HFF-Myc (cell line): Measurements from ENCODE around the gene PHLPP1.

Experiments used
- DNase-seq: peaks from one replicate; pipeline ENCODE4 v3.0.0-alpha.2; 2011; ENCODE audit warnings: low read depth; ENCODE audit errors: extremely low read depth
- H3K4me3 ChIP-seq: replicated peaks from 2 replicates; pipeline ENCODE4 v1.5.1; 2011; ENCODE audit warnings: low read depth, mild to moderate bottlenecking, control low read depth, low read length
- TF ChIP-seq, protein P1 (sequence below): IDR thresholded peaks from 2 replicates; pipeline ENCODE4 v1.5.1; 2012; ENCODE audit warnings: mild to moderate bottlenecking, low read depth, low read length, control low read depth; ENCODE audit errors: missing control alignments

PHLPP1 gene

DNA sequence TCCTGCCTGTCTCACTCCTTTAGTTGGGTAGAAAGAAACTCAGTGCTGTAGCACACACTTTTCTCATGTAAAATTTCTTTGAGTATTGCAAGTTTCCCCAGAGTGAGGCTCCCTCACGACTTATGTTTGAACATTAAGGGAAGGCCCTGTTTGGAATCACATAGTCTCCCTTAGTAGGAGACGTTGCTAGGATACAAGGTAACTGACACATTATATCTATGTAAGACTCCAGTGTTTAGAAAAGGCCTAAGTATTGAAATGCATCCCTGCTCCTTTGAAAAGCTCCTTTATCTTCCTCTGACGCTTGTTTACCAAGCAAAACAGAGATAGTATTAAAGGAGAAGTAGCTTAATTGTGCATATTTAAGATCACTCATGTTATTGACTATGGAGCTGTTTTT is 248.2 kb downstream of the PHLPP1 start:
- TF ChIP-seq, protein P1, sequence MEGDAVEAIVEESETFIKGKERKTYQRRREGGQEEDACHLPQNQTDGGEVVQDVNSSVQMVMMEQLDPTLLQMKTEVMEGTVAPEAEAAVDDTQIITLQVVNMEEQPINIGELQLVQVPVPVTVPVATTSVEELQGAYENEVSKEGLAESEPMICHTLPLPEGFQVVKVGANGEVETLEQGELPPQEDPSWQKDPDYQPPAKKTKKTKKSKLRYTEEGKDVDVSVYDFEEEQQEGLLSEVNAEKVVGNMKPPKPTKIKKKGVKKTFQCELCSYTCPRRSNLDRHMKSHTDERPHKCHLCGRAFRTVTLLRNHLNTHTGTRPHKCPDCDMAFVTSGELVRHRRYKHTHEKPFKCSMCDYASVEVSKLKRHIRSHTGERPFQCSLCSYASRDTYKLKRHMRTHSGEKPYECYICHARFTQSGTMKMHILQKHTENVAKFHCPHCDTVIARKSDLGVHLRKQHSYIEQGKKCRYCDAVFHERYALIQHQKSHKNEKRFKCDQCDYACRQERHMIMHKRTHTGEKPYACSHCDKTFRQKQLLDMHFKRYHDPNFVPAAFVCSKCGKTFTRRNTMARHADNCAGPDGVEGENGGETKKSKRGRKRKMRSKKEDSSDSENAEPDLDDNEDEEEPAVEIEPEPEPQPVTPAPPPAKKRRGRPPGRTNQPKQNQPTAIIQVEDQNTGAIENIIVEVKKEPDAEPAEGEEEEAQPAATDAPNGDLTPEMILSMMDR, result no peak
- DNase-seq, result no peak
- no peak overlapping the region for H3K4me3 ChIP-seq

DNA sequence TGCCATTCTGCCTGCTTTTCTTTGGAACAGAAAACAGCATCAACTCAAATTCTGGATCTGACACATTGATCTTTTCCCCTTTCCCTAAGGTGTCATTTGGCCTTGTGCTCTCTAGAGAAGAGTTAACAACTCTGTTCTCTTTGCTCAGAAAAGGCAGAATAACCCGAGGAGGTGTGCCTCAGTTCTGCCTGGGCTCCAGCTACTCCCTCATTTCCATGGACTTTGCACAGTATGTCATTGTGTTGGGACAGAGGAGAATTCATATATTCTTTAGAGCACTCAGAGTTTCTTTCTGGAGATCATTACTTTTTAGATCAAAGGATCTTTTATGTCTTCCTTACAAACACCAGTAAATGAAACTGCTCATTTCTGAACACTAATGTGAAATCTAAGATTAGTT is 249.1 kb downstream of the PHLPP1 start:
- TF ChIP-seq, protein P1, result no peak
- no peak for DNase-seq
- H3K4me3 ChIP-seq, result no peak overlapping the region

DNA sequence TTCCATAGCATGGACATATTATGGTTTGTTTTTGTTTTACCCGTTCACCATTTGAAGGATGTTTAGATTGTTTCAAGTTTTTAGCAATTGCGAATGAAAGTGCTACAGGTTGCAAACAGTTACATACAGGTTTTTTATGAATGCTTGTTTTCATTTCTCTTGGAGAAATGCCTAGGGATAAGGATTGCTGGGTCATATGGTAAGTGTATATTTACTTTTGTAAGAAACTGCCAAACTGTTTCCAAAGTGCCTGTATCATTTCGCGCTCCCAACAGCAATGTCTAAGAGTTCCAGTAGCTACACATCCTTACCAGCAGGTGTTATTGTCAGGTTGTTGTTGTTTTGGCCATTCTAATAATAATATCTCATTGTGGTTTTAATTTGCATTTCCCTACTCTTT is 251.7 kb downstream of the PHLPP1 start:
- no peak for DNase-seq
- H3K4me3 ChIP-seq, result no peak overlapping the region
- TF ChIP-seq, protein P1, result no peak

DNA sequence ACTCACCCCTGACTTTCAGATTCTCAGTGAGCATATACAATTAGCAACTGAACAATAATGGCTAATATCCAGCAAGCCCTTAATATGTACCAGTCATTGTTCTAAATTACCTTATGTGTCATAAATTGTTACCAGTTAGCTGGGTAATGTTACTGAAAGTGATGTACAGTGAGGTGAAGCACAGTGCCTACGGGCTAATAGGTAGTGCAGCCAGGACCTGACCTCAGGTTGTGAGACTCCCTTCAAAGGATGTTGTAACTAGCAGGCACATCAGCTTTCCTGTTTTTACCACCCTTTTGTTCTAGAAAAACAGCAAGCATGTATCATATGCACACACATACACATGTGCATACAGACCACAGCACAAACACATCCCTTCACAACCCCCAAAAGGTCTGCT is 258.3 kb downstream of the PHLPP1 start:
- no peak for DNase-seq
- no peak overlapping the region for H3K4me3 ChIP-seq
- TF ChIP-seq, protein P1, result no peak

DNA sequence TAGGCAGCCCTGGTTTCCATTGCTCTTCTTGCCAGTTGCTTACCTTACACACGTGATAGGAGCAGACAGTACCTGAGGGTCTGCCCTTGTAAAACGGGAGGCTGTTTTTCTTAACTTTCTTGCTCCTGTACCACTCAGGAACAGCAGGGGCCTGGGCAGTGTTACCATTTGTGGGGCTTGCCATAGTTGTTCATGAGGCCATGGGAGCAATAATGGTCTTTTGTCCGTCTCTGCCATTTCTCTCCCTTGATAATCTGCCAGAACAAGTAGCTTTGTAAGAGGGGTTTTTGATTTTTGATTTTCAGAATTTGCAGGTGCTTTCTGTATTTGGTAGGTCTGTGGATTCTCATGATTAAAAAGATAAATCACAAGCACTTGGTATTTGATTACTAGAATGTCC is 259.0 kb downstream of the PHLPP1 start:
- DNase-seq, result no peak
- H3K4me3 ChIP-seq, result no peak overlapping the region
- TF ChIP-seq, protein P1, result no peak

DNA sequence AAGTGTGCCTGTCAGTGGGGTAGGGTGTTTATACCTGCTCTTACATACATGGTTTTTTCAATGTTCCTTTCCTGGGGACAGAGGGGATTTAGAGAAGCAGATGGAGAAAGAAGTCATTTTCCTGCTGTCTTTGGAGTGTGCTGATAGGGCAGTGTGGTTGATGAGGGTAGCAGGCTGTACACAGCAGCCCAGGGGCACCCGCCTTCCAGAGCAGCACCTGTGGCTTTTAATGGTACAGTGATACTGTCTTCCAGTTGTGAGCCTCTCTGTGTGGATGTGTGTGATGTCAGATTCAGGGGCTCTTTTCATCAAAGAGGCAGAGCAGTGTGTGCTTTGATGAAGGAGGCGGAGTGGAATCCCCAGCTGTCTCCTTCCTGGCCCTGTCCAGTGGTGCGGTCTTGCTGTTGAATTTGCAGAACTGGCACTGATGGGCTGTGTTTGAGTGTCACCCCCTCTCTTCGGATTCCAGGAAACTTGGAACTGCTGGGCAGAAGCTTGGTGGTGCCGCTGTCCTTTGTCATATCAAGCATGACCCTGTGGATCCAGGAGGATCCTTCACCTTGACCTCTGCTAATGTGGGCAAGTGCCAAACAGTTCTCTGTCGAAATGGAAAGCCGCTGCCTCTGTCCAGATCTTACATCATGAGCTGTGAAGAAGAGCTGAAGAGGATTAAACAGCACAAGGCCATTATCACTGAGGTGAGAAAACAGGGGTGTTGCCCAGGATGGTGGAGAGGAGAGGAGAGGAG is 259.8 kb downstream of the PHLPP1 start:
- TF ChIP-seq, protein P1, result no peak
- DNase-seq, result no peak
- H3K4me3 ChIP-seq, result no peak overlapping the region

DNA sequence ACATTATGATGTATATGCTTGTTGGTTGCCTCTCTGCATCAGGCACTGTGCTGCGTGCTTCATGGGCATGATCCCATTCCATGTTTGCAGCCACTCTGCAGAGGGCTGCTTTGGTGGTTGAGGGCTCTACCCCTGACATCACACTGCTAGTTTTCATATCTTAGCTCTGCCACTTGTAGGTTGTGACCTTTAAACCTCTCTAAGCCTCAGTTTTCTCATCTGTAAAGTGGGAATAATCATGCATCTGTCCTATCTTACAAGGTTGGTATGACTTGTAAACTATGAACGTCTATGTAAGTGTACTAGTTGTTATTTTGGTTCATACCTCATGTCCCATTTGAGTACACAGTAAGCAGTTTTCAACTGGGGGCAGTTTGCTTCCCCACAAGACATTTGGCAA is 260.4 kb downstream of the PHLPP1 start:
- H3K4me3 ChIP-seq, result no peak overlapping the region
- DNase-seq, result no peak
- TF ChIP-seq, protein P1, result no peak
